Activated CD4-positive, alpha-beta T cell treated with anti-CD3 and anti-CD28 coated beads, Interleukin-2, amount 10 ng/mL, durations not matched to agents 24 days and 14 days (primary cell): ENCODE results near the gene MMAB. TPM values are rescaled to one million over a fixed set of nuclear protein-coding genes. Genes with fewer than 3 reads are reported as not detected.

Source experiments
- DNase-seq: peaks from one replicate; pipeline ENCODE4 v3.0.0; 2022
- H3K27ac Mint-ChIP-seq: one replicate; pipeline ENCODE4 v1.8.0; 2022; ENCODE audit warnings: mild to moderate bottlenecking, mixed read lengths
- H3K27me3 Mint-ChIP-seq: one replicate; pipeline ENCODE4 v1.8.0; 2022; ENCODE audit warnings: mixed read lengths
- H3K36me3 Mint-ChIP-seq: one replicate; pipeline ENCODE4 v1.8.0; 2022; ENCODE audit warnings: low read depth, mild to moderate bottlenecking, mixed read lengths
- H3K4me1 Mint-ChIP-seq: one replicate; pipeline ENCODE4 v1.8.0; 2021; ENCODE audit warnings: mixed read lengths
- H3K4me3 Mint-ChIP-seq: one replicate; pipeline ENCODE4 v1.8.0; 2022; ENCODE audit warnings: mild to moderate bottlenecking, moderate library complexity, mixed read lengths
- H3K9me3 Mint-ChIP-seq: one replicate; pipeline ENCODE4 v1.8.0; 2021; ENCODE audit warnings: mixed read lengths
- intact Hi-C: fragments of 100-400 bp; cut with micrococcal nuclease; formaldehyde crosslinking; loops from one replicate; pipeline ENCODE4 v1.15.1; 2023
- total RNA-seq: library from RNA; stranded (reverse); gene quantifications from 2 replicates; pipeline ENCODE4 v1.2.3, GENCODE V29; 2022

The MMAB gene
- total RNA-seq, 1 donor from 2014 or later, result 44.3 TPM

DNA sequence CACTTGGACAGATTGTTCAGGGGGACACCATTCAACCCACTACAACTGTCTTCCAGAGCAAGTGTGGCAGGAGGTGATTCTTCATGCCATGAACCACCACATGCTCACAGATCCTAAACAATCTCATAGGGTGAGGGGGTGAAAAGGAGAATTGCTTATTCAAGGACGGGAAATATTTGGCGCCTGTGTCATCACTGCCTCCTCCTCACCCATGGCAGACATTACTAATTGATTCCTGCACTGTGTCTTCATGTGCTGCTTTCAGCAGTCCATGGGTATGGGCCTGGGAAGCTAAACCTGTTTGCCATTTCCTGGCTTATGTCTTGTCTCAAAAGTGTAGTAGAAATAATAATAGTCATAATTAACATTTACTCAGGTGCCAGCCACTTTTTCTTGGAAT, 31.3 kb downstream of the MMAB start:
- H3K9me3 Mint-ChIP-seq, result no peaks in the 10 kb centered on the region
- no peak overlapping the region for H3K27ac Mint-ChIP-seq
- no peak for DNase-seq
- H3K36me3 Mint-ChIP-seq, result no peaks in the 10 kb centered on the region
- H3K4me1 Mint-ChIP-seq, result peaks cover 5% of the 10 kb centered on the region
- intact Hi-C loops, result no loop called here
- peaks cover 3% of the 10 kb centered on the region for H3K27me3 Mint-ChIP-seq
- H3K4me3 Mint-ChIP-seq, result no peak overlapping the region

GRCh38 chr12:109541413-109541726, 31.9 kb downstream of the MMAB start:
- intact Hi-C loops, result no loop called here

GRCh38 chr12:109540526-109541412, 32.5 kb downstream of the MMAB start:
- no peaks in the 10 kb centered on the region for H3K9me3 Mint-ChIP-seq
- intact Hi-C loops, result no loop called here
- no peak overlapping the region for H3K27ac Mint-ChIP-seq
- no peaks in the 10 kb centered on the region for H3K27me3 Mint-ChIP-seq
- DNase-seq, result no peak
- H3K4me1 Mint-ChIP-seq, result peaks cover 5% of the 10 kb centered on the region
- H3K4me3 Mint-ChIP-seq, result no peak overlapping the region
- H3K36me3 Mint-ChIP-seq, result no peaks in the 10 kb centered on the region

More at GRCh38 chr12:109541413-109541726, 31.9 kb downstream of the MMAB start:
- H3K4me3 Mint-ChIP-seq, result no peak overlapping the region
- no peak overlapping the region for H3K27ac Mint-ChIP-seq
- H3K4me1 Mint-ChIP-seq, result peaks cover 5% of the 10 kb centered on the region
- no peaks in the 10 kb centered on the region for H3K36me3 Mint-ChIP-seq
- no peaks in the 10 kb centered on the region for H3K9me3 Mint-ChIP-seq
- no peaks in the 10 kb centered on the region for H3K27me3 Mint-ChIP-seq
- DNase-seq, result no peak

DNA sequence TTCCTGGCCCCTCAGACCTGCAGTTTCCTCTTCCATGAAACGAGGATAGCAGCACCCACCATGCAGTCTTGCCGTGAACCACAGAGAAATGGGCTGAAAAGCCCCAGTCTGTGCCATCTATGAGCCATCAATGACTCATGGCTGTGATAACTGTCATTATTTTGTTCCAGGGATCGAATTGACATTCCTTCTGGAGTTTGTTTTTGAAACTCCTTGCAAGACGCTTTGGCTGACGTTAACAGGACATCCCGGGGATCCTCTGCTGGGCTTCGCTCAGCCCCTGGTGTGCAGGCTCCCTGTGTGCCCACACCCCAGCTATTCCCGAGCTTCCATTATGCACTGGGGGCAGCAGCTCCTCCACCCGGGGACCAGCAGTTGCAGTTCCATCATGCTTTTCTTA, 33.8 kb downstream of the MMAB start:
- Mint-ChIP-seq H3K27ac (no peak overlapping the region), H3K4me3 (no peak overlapping the region), H3K9me3 (no peaks in the 10 kb centered on the region), H3K36me3 (no peaks in the 10 kb centered on the region), H3K4me1 (no peaks in the 10 kb centered on the region), H3K27me3 (no peaks in the 10 kb centered on the region)
- no peak for DNase-seq
- intact Hi-C loops, result no loop called here

DNA sequence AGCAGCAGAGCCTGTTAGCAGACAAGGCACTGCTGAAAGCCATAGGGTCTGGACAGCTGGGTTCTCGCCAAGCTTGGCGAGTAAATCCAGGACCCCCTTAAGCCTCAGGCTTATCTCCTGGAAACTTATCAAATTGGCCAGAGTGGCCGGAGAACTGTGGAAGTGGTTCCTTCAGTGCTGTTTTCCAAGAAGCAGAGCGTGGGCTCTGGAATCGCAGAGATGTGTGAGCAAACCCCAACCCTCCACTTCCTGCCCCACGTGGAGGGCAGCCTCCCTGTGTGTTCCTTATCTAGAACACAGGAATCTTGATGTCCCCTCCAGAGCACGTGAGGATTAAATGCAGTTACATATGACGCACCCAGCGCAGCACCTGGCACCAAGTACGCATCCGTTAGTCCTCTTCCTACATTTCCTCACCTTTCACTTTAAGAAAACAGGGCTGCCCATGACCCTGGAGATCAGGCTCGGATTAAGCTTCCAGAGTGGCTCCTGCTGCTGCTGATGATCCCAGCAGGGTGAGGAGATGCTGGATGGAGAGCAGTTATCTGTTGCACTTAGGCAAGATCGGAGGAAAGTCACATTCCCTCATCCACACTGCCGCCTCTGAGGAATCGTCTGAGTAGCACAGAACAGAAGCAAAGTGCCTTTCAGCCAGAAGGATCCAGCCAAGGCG, 35.0 kb downstream of the MMAB start:
- H3K9me3 Mint-ChIP-seq, result no peaks in the 10 kb centered on the region
- H3K27ac Mint-ChIP-seq, result no peak overlapping the region
- no peaks in the 10 kb centered on the region for H3K4me1 Mint-ChIP-seq
- intact Hi-C loops, result no loop called here
- no peak overlapping the region for H3K4me3 Mint-ChIP-seq
- no peak for DNase-seq
- H3K27me3 Mint-ChIP-seq, result no peaks in the 10 kb centered on the region
- no peaks in the 10 kb centered on the region for H3K36me3 Mint-ChIP-seq

- no peaks in the 10 kb centered on the region for H3K36me3 Mint-ChIP-seq
- intact Hi-C loops, result no loop called here
- H3K9me3 Mint-ChIP-seq, result no peaks in the 10 kb centered on the region
- H3K27me3 Mint-ChIP-seq, result no peaks in the 10 kb centered on the region
- H3K4me1 Mint-ChIP-seq, result no peaks in the 10 kb centered on the region
- H3K4me3 Mint-ChIP-seq, result no peak overlapping the region
- no peak for DNase-seq
- H3K27ac Mint-ChIP-seq, result no peak overlapping the region
These were observed 36.2 kb downstream of the MMAB start for GRCh38 chr12:109537136-109537535.

DNA sequence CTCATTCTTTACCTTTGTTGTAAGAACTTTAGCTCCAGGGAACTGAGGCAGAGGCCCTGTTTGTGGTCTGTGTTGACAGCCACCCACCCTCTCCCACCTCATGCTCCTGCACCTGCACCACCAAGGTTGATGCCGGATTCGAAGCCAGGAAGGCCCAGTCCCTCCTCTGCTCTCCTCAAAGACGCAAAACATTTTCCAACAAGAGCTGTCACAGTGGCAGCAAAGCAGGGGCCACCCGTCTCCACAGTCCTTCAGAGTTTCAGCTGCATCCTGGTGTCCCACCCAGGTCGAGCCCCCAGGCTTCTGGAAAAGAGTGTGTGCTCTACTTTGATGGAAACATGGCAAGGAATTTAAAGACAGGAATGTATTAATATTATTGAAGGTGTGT, 37.4 kb downstream of the MMAB start:
- intact Hi-C loops, result no loop called here
- peaks cover 3% of the 10 kb centered on the region for H3K36me3 Mint-ChIP-seq
- H3K9me3 Mint-ChIP-seq, result no peaks in the 10 kb centered on the region
- H3K27ac Mint-ChIP-seq, result no peak overlapping the region
- no peaks in the 10 kb centered on the region for H3K27me3 Mint-ChIP-seq
- no peak for DNase-seq
- no peak overlapping the region for H3K4me3 Mint-ChIP-seq
- no peaks in the 10 kb centered on the region for H3K4me1 Mint-ChIP-seq

DNA sequence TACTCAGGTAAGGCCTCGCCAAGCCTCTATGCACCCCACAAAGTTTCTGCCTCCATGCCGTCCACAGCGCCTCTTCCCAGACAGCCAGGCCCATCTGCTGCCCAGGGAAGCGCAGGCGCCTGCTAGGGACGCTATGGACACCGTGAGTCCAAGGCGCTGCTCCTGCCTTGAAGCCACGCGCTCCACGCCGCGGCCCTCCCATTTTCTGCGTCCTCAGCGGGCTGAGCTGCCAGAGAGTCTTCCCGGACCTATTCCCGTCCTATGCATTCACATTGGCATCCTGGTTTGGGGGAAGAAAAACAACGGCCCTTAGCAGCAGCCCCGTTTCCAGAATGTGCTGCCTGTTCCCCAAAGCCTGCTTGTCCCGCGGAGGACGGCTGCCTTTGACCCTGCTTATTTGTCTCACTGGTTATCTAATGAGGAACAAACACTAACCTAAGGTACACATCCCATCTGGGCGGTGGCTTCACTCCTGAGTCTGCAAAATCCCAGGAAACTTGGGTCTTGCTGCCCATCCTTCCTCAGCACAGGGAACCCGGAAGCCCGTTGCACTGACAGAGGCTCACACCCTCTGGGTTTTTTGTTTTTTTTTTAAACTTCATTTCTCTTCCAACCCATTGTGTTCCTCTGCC, 38.0 kb downstream of the MMAB start:
- no peak for DNase-seq
- no peaks in the 10 kb centered on the region for H3K27me3 Mint-ChIP-seq
- H3K27ac Mint-ChIP-seq, result no peak overlapping the region
- H3K9me3 Mint-ChIP-seq, result no peaks in the 10 kb centered on the region
- peaks cover 4% of the 10 kb centered on the region for H3K36me3 Mint-ChIP-seq
- intact Hi-C loops, result no loop called here
- no peak overlapping the region for H3K4me3 Mint-ChIP-seq
- no peaks in the 10 kb centered on the region for H3K4me1 Mint-ChIP-seq

DNA sequence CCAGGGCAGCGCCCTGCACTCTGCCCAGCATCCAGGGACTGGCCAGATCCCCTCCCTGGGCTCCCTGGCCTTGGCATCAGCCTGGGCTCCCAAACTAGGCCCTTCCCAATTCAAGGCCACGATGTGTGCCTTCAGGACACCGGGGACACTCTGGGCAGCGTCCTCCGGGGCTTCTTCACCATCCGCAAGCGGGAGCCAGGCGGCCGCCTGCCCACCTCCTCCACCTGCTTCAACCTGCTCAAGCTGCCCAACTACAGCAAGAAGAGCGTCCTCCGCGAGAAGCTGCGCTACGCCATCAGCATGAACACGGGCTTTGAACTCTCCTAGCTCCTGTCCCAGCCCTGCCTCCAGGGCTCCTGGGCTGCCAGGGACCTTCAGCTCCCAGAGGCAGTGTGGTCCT, 38.8 kb downstream of the MMAB start:
- DNase-seq, result no peak
- Mint-ChIP-seq H3K9me3 (no peaks in the 10 kb centered on the region), H3K4me3 (no peak overlapping the region), H3K27me3 (no peaks in the 10 kb centered on the region), H3K36me3 (peaks cover 4% of the 10 kb centered on the region), H3K27ac (no peak overlapping the region), H3K4me1 (no peaks in the 10 kb centered on the region)
- intact Hi-C loops, result no loop called here

DNA sequence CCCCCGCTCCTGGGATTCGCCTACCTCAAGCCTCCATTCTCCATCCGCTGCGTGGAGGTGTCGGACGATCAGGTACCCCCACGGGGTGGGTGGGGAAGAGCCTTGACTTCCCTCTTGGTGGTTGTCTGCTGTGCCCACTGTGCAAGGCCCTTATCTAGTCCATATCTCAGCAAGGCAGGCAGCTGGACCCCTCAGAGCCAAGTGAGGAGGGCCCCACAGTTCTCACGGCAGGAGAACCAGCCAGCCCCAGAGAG, 39.9 kb downstream of the MMAB start:
- H3K4me1 Mint-ChIP-seq, result no peaks in the 10 kb centered on the region
- H3K36me3 Mint-ChIP-seq, result peaks cover 4% of the 10 kb centered on the region
- no peaks in the 10 kb centered on the region for H3K27me3 Mint-ChIP-seq
- intact Hi-C loops, result no loop called here
- H3K27ac Mint-ChIP-seq, result no peak overlapping the region
- no peak overlapping the region for H3K4me3 Mint-ChIP-seq
- DNase-seq, result no peak
- H3K9me3 Mint-ChIP-seq, result no peaks in the 10 kb centered on the region

- H3K4me1 Mint-ChIP-seq, result no peaks in the 10 kb centered on the region
- intact Hi-C loops, result no loop called here
- no peak for DNase-seq
- no peaks in the 10 kb centered on the region for H3K9me3 Mint-ChIP-seq
- no peaks in the 10 kb centered on the region for H3K27me3 Mint-ChIP-seq
- H3K36me3 Mint-ChIP-seq, result peaks cover 4% of the 10 kb centered on the region
- H3K4me3 Mint-ChIP-seq, result no peak overlapping the region
- no peak overlapping the region for H3K27ac Mint-ChIP-seq
These were observed 40.4 kb downstream of the MMAB start for GRCh38 chr12:109532721-109533486.

DNA sequence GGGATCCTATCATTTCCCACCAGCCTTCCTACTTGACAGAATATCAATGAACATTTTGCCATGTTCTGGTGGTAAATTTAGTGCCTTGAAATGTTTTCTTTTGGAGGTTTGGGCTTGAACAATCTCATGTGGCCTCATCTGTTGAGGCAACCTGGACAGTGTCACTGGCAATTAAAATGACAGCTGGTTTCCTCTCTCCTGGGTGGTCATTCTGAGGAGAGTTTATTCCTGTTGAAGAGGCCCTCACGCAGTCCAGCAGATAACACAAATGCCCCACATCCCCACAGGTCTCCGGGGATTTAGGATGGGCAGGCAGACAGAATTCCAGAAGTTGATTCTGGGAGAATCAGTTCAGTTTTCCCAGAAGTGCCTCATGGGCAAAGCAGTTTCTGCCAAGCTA, 41.9 kb downstream of the MMAB start:
- H3K9me3 Mint-ChIP-seq, result no peaks in the 10 kb centered on the region
- no peaks in the 10 kb centered on the region for H3K4me1 Mint-ChIP-seq
- H3K36me3 Mint-ChIP-seq, result peaks cover 4% of the 10 kb centered on the region

GRCh38 chr12:109529691-109530640, 43.3 kb downstream of the MMAB start:
- peaks cover 6% of the 10 kb centered on the region for H3K36me3 Mint-ChIP-seq
- intact Hi-C loops, result no loop called here
- H3K27ac Mint-ChIP-seq, result no peak overlapping the region
- no peak for DNase-seq
- no peaks in the 10 kb centered on the region for H3K9me3 Mint-ChIP-seq
- no peak overlapping the region for H3K4me3 Mint-ChIP-seq
- H3K4me1 Mint-ChIP-seq, result no peaks in the 10 kb centered on the region
- no peaks in the 10 kb centered on the region for H3K27me3 Mint-ChIP-seq

More for the DNA sequence above, 41.9 kb downstream of the MMAB start:
- Mint-ChIP-seq H3K27me3 (no peaks in the 10 kb centered on the region), H3K27ac (no peak overlapping the region), H3K4me3 (no peak overlapping the region)
- no peak for DNase-seq
- intact Hi-C loops, result no loop called here
